Measurements from ENCODE around the gene TMC4.
"Not testable (repeated sequence)": the region's sequence is repeated elsewhere in the genome, so short reads cannot be mapped to it uniquely, and the experiment has no call there.

The TMC4 gene, protein sequence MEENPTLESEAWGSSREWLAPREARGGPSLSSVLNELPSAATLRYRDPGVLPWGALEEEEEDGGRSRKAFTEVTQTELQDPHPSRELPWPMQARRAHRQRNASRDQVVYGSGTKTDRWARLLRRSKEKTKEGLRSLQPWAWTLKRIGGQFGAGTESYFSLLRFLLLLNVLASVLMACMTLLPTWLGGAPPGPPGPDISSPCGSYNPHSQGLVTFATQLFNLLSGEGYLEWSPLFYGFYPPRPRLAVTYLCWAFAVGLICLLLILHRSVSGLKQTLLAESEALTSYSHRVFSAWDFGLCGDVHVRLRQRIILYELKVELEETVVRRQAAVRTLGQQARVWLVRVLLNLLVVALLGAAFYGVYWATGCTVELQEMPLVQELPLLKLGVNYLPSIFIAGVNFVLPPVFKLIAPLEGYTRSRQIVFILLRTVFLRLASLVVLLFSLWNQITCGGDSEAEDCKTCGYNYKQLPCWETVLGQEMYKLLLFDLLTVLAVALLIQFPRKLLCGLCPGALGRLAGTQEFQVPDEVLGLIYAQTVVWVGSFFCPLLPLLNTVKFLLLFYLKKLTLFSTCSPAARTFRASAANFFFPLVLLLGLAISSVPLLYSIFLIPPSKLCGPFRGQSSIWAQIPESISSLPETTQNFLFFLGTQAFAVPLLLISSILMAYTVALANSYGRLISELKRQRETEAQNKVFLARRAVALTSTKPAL

GRCh38 chr19:54172471-54173358, at the start of gene TMC4:
TSS of gene TMC4 (minus strand) at chr19:54173160. CDS start at chr19:54173117, 43 bp downstream.
- peak; percentile 20 for DNase-seq

- DNase-seq, result not testable (repeated sequence)
Observed at GRCh38 chr19:54221947-54222346, 49.0 kb upstream of the TMC4 start.

DNA sequence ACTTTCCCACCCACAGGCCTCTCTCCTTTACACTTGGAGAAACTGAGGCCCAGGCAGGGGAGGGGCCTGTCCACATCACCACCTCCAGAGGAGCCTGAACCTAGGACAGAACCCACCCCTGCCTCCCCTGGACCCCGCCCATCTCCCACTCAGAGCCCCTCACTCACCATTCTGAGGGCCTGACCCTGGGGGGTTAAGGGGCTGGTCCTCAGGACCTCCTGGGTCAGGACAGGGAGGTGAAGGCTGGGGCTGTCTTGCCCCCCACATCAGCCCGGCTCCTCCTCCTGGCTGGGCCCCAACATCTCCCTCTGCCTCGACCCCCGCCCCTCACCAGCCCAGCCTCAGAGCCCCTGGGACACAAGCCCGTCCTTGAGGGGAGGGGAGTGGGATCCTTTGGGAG, 46.7 kb upstream of the TMC4 start:
- not testable (repeated sequence) for DNase-seq

GRCh38 chr19:54218960-54219661, 46.2 kb upstream of the TMC4 start:
- DNase-seq, result no peak

- DNase-seq, result no peak
Observed at GRCh38 chr19:54218259-54218658, 45.3 kb upstream of the TMC4 start.

DNA sequence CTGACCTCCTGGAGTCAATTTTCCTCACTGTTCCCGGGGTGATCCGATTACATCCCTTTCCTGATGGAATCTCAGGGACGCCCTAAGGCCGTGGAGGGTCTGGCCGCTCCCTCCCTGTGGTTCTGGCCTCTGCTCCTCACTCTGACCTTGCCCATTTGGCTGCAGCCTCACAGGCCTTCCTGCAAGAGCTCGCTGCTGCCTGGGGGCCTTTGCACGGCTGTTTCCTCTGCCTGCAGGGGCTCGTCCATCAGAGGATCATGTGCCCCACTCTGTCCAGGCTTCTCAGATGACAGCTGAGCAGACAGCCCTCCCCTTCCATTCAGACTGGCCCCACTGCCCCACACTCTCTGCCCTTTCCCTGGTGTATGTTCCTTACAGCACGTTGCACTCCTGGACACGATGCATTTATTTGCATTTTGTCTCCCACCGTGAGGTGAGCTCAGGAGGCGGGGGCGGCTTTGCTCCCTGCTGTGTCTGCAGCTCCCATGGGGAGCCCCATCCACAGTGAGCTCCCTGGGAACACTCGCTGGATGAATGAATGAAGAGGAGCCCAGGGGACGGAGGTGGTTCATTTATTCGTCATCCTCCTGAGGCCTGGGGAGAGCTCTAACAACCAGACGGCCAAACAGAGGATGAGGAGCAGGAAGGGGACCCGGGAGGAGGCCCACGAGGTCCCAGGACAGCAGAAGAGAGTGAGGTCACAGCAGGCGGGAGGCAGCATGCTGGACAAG, 44.7 kb upstream of the TMC4 start:
- DNase-seq, result not testable (repeated sequence)

DNA sequence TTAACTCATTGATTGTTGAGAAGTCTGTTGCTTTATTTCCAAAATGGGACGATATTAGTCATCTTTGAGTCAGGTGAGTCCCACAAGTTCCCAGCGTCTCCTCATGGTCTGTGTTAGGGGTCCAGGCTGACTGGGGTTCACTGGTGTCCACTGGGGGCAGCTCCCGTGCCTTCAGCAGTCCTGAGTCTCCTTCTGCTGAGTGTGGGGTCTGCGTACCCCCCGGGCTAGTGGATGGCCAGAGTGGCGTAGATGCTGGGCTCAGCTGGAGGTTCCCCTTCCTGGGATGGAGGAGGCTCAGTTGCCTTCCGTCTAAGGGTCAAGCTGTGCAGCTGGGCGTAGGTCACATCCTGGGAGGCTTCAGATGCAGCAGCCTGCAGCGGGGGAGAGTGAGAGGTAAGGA, 43.9 kb upstream of the TMC4 start:
- DNase-seq, result no peak

DNA sequence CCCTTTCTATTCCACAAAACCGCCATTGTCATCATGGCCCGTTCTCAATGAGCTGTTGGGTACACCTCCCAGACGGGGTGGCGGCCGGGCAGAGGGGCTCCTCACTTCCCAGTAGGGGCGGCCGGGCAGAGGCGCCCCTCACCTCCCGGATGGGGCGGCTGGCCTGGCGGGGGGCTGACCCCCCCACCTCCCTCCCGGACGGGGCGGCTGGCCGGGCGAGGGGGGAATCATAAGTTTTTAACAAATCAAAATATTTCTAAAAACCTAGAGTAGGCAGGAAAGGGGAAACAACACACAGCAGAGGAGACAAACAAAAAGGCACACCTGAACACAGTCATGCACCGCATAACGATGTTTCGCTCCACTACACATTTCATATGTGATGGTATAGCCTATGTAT, 41.8 kb upstream of the TMC4 start:
- DNase-seq, result not testable (repeated sequence)

- not testable (repeated sequence) for DNase-seq
Observed at GRCh38 chr19:54214217-54214616, 41.3 kb upstream of the TMC4 start.

DNA sequence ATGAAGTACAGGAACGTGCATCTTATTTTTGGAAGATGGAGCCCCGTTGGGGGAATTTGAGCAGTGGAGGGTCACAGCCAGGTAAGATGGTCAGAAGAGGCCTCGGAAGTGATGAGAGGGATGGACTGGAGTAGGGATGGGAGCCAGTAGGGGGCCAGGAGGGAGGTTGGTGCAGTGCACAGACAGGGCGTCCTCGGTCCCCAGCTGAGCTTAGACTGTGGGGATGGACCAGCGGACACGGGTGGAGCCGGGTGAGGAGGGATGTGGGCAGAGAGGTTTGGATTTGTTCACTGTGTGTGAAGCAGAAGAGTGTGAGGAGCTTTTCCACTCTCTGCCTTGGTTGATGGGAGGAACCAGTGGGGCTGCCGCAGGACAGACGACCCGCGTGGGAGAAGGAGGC, 38.3 kb upstream of the TMC4 start:
- no peak for DNase-seq

DNA sequence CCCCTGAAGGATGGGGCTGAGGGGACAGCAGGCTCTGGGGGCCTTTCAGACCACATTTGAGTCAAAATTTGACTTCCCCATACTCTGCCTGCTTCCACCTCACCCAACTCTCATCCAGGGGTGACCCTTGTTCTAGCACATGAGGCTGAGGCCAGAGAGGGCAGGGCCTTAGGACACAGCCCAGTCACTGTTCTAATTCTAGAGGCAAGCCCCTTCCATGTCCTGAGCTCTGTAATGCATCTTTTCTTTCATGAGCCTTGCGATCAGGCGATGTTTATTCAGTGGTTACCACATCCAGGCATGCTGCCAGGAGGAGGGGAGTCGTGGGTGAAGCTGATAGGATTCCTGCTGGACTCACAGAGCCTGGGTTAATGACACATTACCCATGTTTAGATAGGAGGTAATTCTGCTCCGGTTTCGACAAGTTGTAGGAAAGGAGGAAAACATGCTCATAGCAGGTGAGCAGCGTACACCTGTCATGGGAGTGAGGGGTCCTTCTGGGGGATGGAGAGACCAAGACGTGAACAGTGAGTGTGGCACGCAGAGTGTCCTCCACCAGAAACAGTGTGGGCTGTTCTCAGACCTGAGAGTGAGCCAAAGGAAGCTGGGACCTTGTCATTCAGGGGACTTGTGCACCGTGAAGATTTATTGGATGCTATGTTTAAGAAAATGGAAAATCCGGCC, 37.0 kb upstream of the TMC4 start:
- DNase-seq, result peak; percentile 34

DNA sequence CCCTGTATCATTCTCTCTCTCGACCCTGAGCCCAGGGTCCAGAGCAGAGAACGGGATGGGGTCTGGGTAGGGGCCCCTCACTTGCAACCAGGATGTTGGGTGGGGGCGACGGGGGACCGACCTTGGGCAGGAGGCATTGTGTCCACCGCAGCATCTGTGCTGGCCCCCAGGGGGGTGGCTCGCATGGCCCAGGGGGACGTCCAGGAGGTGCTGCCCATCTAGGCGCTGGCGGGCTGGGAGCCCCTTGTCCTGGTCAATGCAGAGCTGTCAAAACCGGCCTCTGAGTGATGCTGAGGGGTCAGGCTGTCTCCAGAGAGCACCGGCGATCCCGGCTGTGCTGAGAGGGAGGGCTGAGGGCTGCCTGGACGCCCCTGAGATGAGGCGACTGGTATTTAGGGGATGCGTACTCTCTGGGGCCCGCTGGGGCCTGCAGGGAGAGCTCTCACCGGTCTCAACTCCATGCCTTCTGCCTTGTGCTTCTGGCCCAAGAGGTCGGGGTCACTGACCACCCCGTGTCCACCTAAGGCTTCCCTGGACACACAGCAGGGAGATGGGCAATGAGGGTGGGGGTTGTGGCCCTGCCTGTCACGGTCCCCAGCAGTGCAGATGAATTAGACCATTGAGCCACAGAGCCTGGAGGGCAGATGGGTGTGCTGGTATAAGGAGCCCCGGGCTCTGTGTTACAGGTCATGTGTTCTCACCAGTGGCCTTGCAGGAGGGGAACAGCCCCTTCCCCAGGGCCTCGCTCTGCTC, 36.3 kb upstream of the TMC4 start:
- DNase-seq, result peak; percentile 12

GRCh38 chr19:54208784-54209057, 35.8 kb upstream of the TMC4 start:
- DNase-seq, result no peak

DNA sequence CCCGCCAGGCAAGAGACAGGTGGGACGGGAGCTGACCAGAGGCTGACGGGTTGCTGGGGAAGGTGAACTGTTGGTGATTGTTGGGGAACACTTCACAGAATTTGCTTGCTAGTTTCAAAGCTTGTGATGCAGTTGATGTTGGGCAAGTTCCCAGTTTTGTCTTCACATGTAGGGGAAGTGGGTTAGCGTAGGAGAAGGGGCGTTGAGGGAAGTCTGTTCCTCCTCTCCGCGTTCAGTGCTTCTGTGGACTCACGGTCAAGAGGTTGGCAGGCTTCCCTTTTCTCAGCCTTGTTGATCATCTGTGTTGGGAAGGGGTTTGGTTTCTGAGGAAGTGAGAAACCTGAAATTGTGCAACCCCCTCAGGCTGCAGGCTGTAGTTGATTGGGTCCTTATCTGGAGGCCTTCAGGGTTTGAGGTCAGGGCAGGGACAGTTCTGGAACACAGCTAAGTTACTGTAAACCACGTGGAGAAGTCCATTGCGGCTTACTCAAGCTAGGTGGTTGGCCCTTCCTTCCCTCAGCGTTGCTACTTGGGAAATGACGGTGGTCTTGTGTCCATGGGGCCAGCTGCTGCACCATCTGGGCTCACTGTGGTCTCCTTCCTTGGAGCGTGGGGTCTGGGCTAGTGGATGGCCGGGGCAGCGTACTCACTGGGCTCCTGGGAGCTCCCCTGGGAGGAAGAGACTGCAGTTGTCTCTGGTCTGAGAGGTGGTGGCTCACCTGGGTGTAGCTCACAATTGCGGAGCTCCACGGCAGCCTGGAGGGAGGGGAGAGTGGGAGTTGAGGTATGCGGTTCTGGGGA, 35.2 kb upstream of the TMC4 start:
- DNase-seq, result peak; percentile 58

GRCh38 chr19:54207676-54207982, 34.7 kb upstream of the TMC4 start:
- DNase-seq, result no peak

DNA sequence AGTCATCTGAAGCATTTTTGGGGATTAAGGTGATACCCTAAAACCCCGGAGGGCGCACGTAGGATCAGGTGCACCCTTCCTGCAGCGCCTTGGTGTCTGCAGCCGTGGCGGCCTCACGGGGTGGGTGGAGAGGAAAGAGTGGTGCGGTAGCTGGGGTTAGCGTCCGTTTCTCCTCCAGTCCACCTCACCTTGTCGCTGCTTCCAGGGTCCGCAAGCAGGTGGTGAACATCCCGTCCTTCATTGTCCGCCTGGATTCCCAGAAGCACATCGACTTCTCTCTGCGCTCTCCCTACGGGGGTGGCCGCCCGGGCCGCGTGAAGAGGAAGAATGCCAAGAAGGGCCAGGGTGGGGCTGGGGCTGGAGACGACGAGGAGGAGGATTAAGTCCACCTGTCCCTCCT, 34.2 kb upstream of the TMC4 start:
- DNase-seq, result not testable (repeated sequence)

DNA sequence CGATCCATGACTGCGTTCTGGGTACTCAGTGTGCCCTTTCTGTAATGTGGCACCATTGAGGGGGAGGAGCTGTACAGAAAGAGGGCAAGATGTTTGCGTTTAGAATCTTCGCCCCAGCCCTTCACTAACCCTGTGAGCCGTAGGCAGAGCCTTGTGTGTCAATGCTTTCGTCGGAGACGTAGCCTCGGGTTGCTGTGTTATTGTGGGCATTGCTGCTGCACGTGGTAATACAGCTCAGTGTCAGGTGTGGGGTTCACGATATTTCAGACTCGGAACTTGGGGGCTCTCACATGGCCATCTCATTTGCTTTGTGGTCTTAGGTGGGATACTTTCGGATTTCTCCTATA, 33.8 kb upstream of the TMC4 start:
- no peak for DNase-seq

GRCh38 chr19:54206030-54206830, 33.3 kb upstream of the TMC4 start:
- DNase-seq, result no peak

- DNase-seq, result no peak
Observed at GRCh38 chr19:54204767-54205468, 32.0 kb upstream of the TMC4 start.
